Naive thymus-derived CD8-positive, alpha-beta T cell (primary cell): Measurements from ENCODE around the gene MCM5. TPM values are rescaled to one million over a fixed set of nuclear protein-coding genes. Genes with fewer than 3 reads are reported as not detected.

Experiments used
- ATAC-seq, 2 donors: fragments of 150-1000 bp; cut with Tn5 transposase in 1 of 2; sonication (Bioruptor Pico), chemical (Tn5 transposase) in 1 of 2; 1 replicate in 1 of 2; 2 replicates in 1 of 2; pipeline ENCODE4 v1.10.0; 2021; ENCODE audit warnings: mild to moderate bottlenecking in 2 of 2, moderate library complexity in 2 of 2
- POLR2A ChIA-PET: fragments of 350-600 bp; sonication (Branson Sonifier 250); formaldehyde crosslinking; loops from one replicate; lab custom pipeline; 2021; ENCODE audit warnings: antibody characterized with exemption; lab: Charles Lee
- DNase-seq, 10 donors: peaks; one replicate each; pipeline versions ENCODE4 v3.0.0 to v3.0.0-alpha.2; 2020 to 2022
- H3K27ac Mint-ChIP-seq, 10 donors: one replicate each; pipeline ENCODE4 v1.8.0; 2020 to 2022; ENCODE audit warnings: mild to moderate bottlenecking in 10 of 10, mixed read lengths in 10 of 10, moderate library complexity in 4 of 10, inconsistent platforms in 1 of 10
- H3K27me3 Mint-ChIP-seq, 5 donors: one replicate each; pipeline ENCODE4 v1.8.0; 2021 to 2022; ENCODE audit warnings: mixed read lengths in 5 of 5
- H3K36me3 Mint-ChIP-seq, 3 donors: one replicate each; pipeline ENCODE4 v1.8.0; 2020 to 2022; ENCODE audit warnings: mixed read lengths in 3 of 3, mild to moderate bottlenecking in 2 of 3, inconsistent platforms in 1 of 3
- H3K4me1 Mint-ChIP-seq, 4 donors: one replicate each; pipeline ENCODE4 v1.8.0; 2021 to 2022; ENCODE audit warnings: mixed read lengths in 4 of 4
- H3K4me3 Mint-ChIP-seq, 10 donors: one replicate each; pipeline ENCODE4 v1.8.0; 2020 to 2022; ENCODE audit warnings: mild to moderate bottlenecking in 10 of 10, mixed read lengths in 10 of 10, moderate library complexity in 6 of 10, inconsistent platforms in 1 of 10
- H3K9me3 Mint-ChIP-seq, 9 donors: one replicate each; pipeline ENCODE4 v1.8.0; 2020 to 2022; ENCODE audit warnings: mixed read lengths in 9 of 9, mild to moderate bottlenecking in 3 of 9, inconsistent platforms in 1 of 9, moderate library complexity in 1 of 9
- polyA plus RNA-seq, 3 donors: library from polyadenylated mRNA; unstranded; fragments of 300-500 nt; fragmentation: Illumina TruSeq; gene quantifications; one replicate each; pipeline ENCODE4 v1.2.3, GENCODE V29; 2021
- total RNA-seq, 8 experiments: library from RNA in 2 of 8; stranded (reverse) in 2 of 8; gene quantifications; one replicate each; pipeline ENCODE4 v1.2.3 and lab custom pipeline; 2021 to 2026

Gene MCM5
- total and polyA plus RNA-seq, 5 experiments from 2014 or later, result 22.3 to 68.1 (median 25.6) TPM

DNA sequence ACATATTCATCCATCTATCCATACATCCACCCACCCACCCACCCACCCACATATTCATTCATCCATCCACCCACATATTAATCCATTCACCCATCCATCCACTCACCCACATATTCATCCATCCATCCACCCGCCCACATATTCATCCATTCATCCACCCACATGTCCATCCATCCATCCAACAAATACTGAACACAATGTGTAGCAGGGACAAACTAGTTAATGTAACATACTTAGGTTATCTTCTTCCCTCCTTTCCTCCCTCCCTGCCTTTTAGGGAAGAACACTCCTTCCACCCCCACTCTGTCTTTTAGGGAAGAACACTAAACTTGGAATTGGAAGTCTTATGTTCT lies 39.4 kb downstream of the MCM5 start:
- Mint-ChIP-seq H3K27ac (no peak overlapping the region), H3K27me3 (no peaks in the 10 kb centered on the region), H3K4me3 (no peak overlapping the region), H3K36me3 (peaks cover 0 to 2% (median 1%) of the 10 kb centered on the region in 3 donors), H3K4me1 (peaks cover 0 to 6% (median 2%) of the 10 kb centered on the region in 4 donors), H3K9me3 (peaks cover 0 to 9% (median 0%) of the 10 kb centered on the region in 9 donors)
- no peak for ATAC-seq
- POLR2A ChIA-PET, result no interaction called here
- DNase-seq, result no peak

GRCh38 chr22:35440129-35440528 lies 40.2 kb downstream of the MCM5 start:
- Mint-ChIP-seq H3K4me1 (peaks cover 0 to 6% (median 0%) of the 10 kb centered on the region in 4 donors), H3K36me3 (peaks cover 0 to 2% (median 0%) of the 10 kb centered on the region in 3 donors), H3K9me3 (peaks cover 0 to 9% (median 0%) of the 10 kb centered on the region in 9 donors), H3K4me3 (no peak overlapping the region), H3K27ac (no peak overlapping the region), H3K27me3 (no peaks in the 10 kb centered on the region)
- ATAC-seq (no peak), DNase-seq (no peak)
- POLR2A ChIA-PET, result no interaction called here

DNA sequence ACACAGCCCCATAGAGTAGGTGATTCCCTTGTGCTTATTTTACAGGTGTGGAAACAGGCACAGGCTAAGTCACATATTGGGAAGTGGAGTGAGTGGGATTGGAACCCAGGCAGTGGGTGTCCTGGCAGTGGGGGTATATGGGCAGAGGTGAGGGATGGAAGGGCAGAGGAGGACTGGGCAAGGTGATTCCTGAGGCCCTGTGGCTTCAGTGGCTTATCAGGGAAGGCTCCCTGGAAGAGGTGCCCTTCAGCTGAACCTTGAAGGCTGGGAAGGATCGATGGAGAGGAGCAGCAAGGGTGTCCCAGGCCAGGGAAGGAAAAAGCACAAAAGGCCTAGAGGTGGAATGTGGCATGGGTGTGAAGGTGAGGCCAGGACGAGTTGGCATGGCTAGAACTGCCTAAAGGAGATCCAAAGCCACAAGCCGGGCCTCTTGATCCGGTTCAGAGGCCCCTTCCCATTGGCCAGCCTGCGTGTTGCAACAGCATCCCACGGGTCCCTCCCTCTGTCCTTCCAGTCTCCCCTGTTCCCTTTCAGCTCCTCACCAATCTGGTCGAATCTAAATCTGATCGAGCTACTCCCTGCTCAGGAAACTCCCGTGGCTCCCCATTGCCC lies 41.7 kb downstream of the MCM5 start:
- POLR2A ChIA-PET, result no interaction called here
- DNase-seq, result no peak
- no peaks in the 10 kb centered on the region for H3K27me3 Mint-ChIP-seq

GRCh38 chr22:35442471-35442870 lies 42.5 kb downstream of the MCM5 start:
- POLR2A ChIA-PET, result no interaction called here
- H3K9me3 Mint-ChIP-seq, result peaks cover 0 to 9% (median 0%) of the 10 kb centered on the region in 9 donors
- no peaks in the 10 kb centered on the region for H3K27me3 Mint-ChIP-seq
- H3K36me3 Mint-ChIP-seq, result peaks cover 0 to 5% (median 0%) of the 10 kb centered on the region in 3 donors
- H3K4me1 Mint-ChIP-seq, result peaks cover 0 to 6% (median 0%) of the 10 kb centered on the region in 4 donors
- no peak overlapping the region for H3K4me3 Mint-ChIP-seq
- ATAC-seq, result no peak
- DNase-seq, result no peak
- peak overlapping the region in 1 of 10 donors; percentile 27 for H3K27ac Mint-ChIP-seq

More for the DNA sequence above, 41.7 kb downstream of the MCM5 start:
- Mint-ChIP-seq H3K27ac (peak overlapping the region in 2 of 10 donors; percentile 42 to 67), H3K36me3 (peaks cover 0 to 5% (median 0%) of the 10 kb centered on the region in 3 donors), H3K4me3 (no peak overlapping the region), H3K9me3 (peaks cover 0 to 9% (median 0%) of the 10 kb centered on the region in 9 donors), H3K4me1 (peaks cover 0 to 6% (median 0%) of the 10 kb centered on the region in 4 donors)
- no peak for ATAC-seq

- no peaks in the 10 kb centered on the region for H3K27me3 Mint-ChIP-seq
- peaks cover 3 to 6% (median 5%) of the 10 kb centered on the region in 4 donors for H3K4me1 Mint-ChIP-seq
- ATAC-seq, result no peak
- peaks cover 0 to 5% (median 4%) of the 10 kb centered on the region in 3 donors for H3K36me3 Mint-ChIP-seq
- no peak overlapping the region for H3K27ac Mint-ChIP-seq
- DNase-seq, result no peak
- H3K4me3 Mint-ChIP-seq, result no peak overlapping the region
- POLR2A ChIA-PET, result no interaction called here
- H3K9me3 Mint-ChIP-seq, result peaks cover 0 to 8% (median 0%) of the 10 kb centered on the region in 9 donors
Measured at GRCh38 chr22:35443338-35443737, 43.4 kb downstream of the MCM5 start.

- POLR2A ChIA-PET, result no interaction called here
- no peaks in the 10 kb centered on the region for H3K27me3 Mint-ChIP-seq
- peaks cover 0 to 5% (median 4%) of the 10 kb centered on the region in 3 donors for H3K36me3 Mint-ChIP-seq
- no peak for ATAC-seq
- H3K9me3 Mint-ChIP-seq, result peaks cover 0 to 1% (median 0%) of the 10 kb centered on the region in 9 donors
- peak overlapping the region in 3 of 10 donors; percentile 25 to 37 (median 27) for H3K27ac Mint-ChIP-seq
- peaks cover 3 to 6% (median 5%) of the 10 kb centered on the region in 4 donors for H3K4me1 Mint-ChIP-seq
- H3K4me3 Mint-ChIP-seq, result no peak overlapping the region
- DNase-seq, result no peak
Measured at GRCh38 chr22:35443790-35444684, 44.1 kb downstream of the MCM5 start.

GRCh38 chr22:35444685-35445399 lies 44.9 kb downstream of the MCM5 start:
- H3K4me1 Mint-ChIP-seq, result peaks cover 3 to 6% (median 5%) of the 10 kb centered on the region in 4 donors
- DNase-seq (no peak), ATAC-seq (no peak)
- H3K27ac Mint-ChIP-seq, result peak overlapping the region in 1 of 10 donors; percentile 27
- peaks cover 0 to 5% (median 4%) of the 10 kb centered on the region in 3 donors for H3K36me3 Mint-ChIP-seq
- no peak overlapping the region for H3K4me3 Mint-ChIP-seq
- POLR2A ChIA-PET, result no interaction called here
- no peaks in the 10 kb centered on the region for H3K27me3 Mint-ChIP-seq
- no peaks in the 10 kb centered on the region for H3K9me3 Mint-ChIP-seq

GRCh38 chr22:35445933-35446332 lies 46.0 kb downstream of the MCM5 start:
- Mint-ChIP-seq H3K4me1 (peaks cover 3 to 6% (median 6%) of the 10 kb centered on the region in 4 donors), H3K9me3 (no peaks in the 10 kb centered on the region), H3K27me3 (no peaks in the 10 kb centered on the region), H3K4me3 (no peak overlapping the region), H3K27ac (peak overlapping the region in 1 of 10 donors; percentile 49), H3K36me3 (peaks cover 0 to 8% (median 4%) of the 10 kb centered on the region in 3 donors)
- no peak for ATAC-seq
- POLR2A ChIA-PET, result no interaction called here
- DNase-seq, result no peak

GRCh38 chr22:35446365-35446764 lies 46.4 kb downstream of the MCM5 start:
- DNase-seq (no peak), ATAC-seq (no peak)
- Mint-ChIP-seq H3K9me3 (no peaks in the 10 kb centered on the region), H3K27me3 (no peaks in the 10 kb centered on the region), H3K36me3 (peaks cover 0 to 8% (median 4%) of the 10 kb centered on the region in 3 donors), H3K27ac (peak overlapping the region in 1 of 10 donors; percentile 40), H3K4me3 (no peak overlapping the region), H3K4me1 (peaks cover 3 to 8% (median 6%) of the 10 kb centered on the region in 4 donors)
- POLR2A ChIA-PET, result no interaction called here

DNA sequence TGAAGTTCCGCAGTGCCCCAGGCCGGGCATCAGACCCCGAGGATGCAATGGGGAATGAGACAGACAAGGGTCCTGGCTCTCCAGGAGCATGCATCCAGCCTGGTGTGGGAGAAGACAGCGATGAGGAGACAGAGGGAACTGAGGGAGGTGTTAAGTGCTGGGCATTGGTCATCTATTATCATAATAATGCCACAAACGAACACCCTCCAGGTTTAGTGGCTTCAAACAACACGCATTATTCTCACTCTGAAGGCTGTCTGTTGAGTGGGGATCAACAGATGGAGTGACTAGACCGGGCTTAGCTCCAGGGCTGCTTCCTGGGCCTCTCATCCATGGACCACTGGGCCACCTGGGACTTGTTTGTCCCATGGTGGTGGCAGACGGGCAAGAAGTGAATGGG lies 48.6 kb downstream of the MCM5 start:
- H3K27me3 Mint-ChIP-seq, result peaks cover 0 to 4% (median 0%) of the 10 kb centered on the region in 5 donors
- no peaks in the 10 kb centered on the region for H3K9me3 Mint-ChIP-seq
- no peak overlapping the region for H3K4me3 Mint-ChIP-seq
- peaks cover 0 to 6% (median 4%) of the 10 kb centered on the region in 3 donors for H3K36me3 Mint-ChIP-seq
- H3K4me1 Mint-ChIP-seq, result peaks cover 3 to 12% (median 6%) of the 10 kb centered on the region in 4 donors
- H3K27ac Mint-ChIP-seq, result no peak overlapping the region
- POLR2A ChIA-PET, result no interaction called here
- DNase-seq, result no peak
- ATAC-seq, result no peak

GRCh38 chr22:35449829-35450689 lies 50.1 kb downstream of the MCM5 start:
- DNase-seq (no peak), ATAC-seq (no peak)
- Mint-ChIP-seq H3K9me3 (no peaks in the 10 kb centered on the region), H3K27me3 (peaks cover 0 to 5% (median 0%) of the 10 kb centered on the region in 5 donors), H3K4me1 (peaks cover 3 to 8% (median 6%) of the 10 kb centered on the region in 4 donors), H3K4me3 (no peak overlapping the region), H3K27ac (no peak overlapping the region), H3K36me3 (peaks cover 0 to 6% (median 4%) of the 10 kb centered on the region in 3 donors)
- POLR2A ChIA-PET, result no interaction called here
